GM21723 (cell line): ENCODE measurements around the gene C14orf132.
"Not testable (repeated sequence)": the region's sequence is repeated elsewhere in the genome, so short reads cannot be mapped to it uniquely, and the experiment has no call there.

Experiments used
- ATAC-seq: cut with Tn5 transposase; IDR thresholded peaks from one replicate; pipeline ENCODE4 v1.9.1; 2021; ENCODE audit warnings: mild to moderate bottlenecking, moderate library complexity; ENCODE audit not compliant: unreplicated experiment

Gene C14orf132

DNA sequence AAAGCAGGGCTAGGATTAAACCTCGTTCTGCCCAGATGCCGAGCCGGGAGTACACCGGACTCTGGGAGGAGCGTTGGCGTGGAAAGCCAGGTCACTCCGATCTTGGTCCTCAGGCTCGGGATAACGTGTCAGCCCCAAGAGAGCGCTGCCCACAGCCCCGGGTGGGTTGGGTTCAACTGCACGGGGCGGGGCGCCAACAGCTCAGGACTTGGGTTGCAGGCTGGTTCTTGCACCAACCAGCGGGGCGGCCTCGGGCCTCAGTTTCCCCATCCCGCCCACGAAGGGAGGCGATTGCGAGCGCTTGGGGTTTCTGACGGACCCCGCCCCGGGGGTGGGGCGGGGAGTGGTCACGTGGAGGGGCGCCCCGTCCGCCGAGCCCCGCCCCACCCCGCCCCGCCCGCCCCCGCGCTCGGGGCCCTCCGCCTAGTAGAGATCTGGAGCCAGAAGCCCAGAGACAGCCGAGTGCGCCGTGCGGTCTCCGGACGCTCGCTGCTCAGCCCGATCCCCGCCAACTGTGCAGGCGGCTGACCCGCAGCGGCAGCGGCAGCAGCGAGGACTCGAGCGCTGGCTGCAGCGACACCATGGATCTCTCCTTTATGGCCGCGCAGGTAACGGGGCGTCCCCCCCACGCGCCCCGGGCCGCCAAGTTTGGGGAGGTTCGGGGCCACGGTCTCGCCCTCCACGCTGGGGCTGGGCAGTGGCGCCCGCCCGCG, at the start of gene C14orf132:
Gene C14orf132 (plus strand): TSS at position 443 of the 713 bp plus-strand sequence. CDS start 139 bp downstream, at position 582.
- ATAC-seq: peak; percentile 73

GRCh38 chr14:95993768-95994592, 45.2 kb upstream of the C14orf132 start:
- no peak for ATAC-seq

DNA sequence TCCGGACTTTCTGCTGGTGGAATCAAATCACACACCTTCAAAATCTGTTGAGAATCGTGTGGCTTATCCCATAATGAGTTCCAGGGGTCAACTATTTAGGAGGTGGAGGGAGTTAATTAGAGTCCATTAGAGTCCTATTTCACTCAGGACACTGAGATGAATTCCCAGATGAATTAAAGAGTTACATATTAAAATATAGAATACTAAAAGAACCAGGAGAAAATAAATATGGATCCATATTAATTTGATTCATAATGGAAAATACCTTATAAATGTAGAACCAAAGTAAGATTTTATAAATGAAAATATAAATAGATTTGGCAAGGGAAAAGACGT, 44.6 kb upstream of the C14orf132 start:
- ATAC-seq: no peak

- no peak for ATAC-seq
Observed at GRCh38 chr14:95998656-95999055, 40.5 kb upstream of the C14orf132 start.

- no peak for ATAC-seq
Observed at GRCh38 chr14:96001866-96002497, 37.2 kb upstream of the C14orf132 start.

- ATAC-seq: no peak
Observed at GRCh38 chr14:96002498-96002884, 36.7 kb upstream of the C14orf132 start.

GRCh38 chr14:96011131-96011530, 28.0 kb upstream of the C14orf132 start:
- ATAC-seq: no peak

DNA sequence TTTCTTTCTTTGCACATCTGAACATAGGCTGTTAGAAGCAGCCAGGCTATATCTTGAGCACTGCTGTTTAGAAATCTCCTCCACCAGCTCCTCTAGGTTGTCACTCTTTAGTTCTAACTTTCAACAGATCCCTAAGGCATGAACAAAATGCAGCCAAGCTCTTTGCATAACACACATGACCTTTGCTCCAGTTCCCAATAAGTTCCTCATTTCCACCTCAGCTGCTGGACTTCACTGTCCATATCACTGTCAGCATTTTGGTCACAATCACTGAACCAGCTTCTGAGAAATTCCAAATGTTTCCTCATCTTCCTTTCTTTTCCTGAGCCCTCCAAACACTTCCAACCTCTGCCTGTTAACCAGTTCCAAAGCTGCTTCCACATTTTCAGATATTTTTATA, 27.6 kb upstream of the C14orf132 start:
- no peak for ATAC-seq

DNA sequence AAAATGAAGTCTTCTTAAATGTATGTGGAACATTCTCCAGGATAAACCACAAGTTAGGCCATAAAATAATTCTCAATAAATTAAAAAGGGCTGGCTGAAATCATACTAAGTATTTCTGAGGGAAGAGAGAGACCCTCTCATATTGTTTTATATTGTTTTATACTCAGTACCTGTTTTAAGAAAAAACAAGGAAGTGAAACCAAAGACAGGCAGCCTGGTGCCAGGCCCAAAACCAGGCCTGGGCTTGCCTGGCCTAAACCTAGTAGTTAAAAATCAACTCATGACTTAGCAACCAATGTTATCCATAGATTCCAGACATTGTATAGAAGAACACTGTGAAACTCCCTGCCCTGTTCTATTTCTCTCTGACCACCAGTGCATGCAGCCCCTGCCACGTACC, 26.4 kb upstream of the C14orf132 start:
- not testable (repeated sequence) for ATAC-seq

GRCh38 chr14:96014176-96014575, 25.0 kb upstream of the C14orf132 start:
- no peak for ATAC-seq

GRCh38 chr14:96016501-96017160, 22.5 kb upstream of the C14orf132 start:
- no peak for ATAC-seq

GRCh38 chr14:96017882-96018281, 21.3 kb upstream of the C14orf132 start:
- no peak for ATAC-seq

- ATAC-seq: no peak
Observed at GRCh38 chr14:96027431-96028355, 11.5 kb upstream of the C14orf132 start.

DNA sequence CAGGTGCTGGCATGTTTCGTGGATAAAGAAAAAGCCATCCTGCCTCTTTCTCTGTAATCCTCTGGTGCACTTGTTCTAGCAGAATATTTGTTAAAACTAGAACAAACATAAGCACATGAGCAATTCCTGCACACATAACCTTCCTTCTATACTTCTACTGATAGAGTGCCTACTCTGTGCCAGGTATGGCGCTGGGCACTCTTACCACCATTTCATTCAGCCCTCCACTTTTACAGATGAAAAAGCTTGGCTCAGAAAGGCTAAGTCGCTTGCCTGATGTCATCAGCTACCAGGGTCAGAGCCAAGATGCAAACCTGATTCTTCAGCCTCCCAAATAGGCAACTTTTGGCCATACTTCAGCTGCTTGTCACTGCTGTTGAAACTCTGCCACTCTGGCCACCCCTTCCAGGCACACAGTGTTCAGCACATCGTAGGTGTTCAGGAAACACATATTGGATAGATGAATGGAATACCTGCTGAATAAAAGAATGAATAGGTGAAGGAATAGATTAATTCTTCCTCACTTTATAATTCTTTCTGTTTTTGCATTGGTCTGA, 10.0 kb upstream of the C14orf132 start:
- ATAC-seq: no peak

GRCh38 chr14:96030108-96030760, 8.9 kb upstream of the C14orf132 start:
- no peak for ATAC-seq

DNA sequence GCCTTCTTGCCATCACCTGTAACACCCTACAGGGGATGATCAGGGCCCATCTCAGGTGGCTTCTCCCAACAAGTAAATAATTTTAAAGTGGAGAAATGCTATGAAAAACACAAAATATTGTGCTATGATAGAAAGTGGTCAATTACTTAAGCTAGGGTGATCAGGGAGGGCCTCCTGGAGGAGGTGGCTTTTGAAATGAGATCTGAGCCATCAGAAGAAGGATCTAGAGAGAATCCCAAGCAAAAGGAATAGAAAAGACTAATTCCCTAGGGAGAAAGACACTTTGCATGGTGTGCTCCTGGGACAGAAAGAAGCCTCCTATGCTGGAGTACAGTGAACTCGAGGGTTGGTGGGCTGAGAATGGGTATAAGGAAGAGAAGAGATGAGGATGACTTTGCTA, 7.5 kb upstream of the C14orf132 start:
- no peak for ATAC-seq

DNA sequence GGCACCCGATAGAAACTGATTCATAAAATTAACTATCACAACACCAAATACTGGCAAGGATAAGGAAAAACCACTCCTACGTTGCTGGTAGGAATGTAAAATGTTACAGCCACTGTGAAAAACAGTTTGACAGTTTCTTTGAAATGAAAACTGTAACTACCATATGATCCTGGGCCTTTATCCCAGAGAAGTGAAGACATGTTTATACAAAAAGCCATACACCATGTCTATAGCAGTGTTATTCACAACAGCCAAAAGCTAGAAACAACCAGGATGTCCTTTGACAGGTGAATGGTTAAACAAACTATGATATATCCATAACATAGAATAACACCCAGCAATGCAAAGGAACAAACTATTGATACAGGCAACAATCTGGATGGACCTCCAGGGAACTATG, 3.7 kb upstream of the C14orf132 start:
- ATAC-seq: no peak

GRCh38 chr14:96037891-96038557, 1.1 kb upstream of the C14orf132 start:
- no peak for ATAC-seq

DNA sequence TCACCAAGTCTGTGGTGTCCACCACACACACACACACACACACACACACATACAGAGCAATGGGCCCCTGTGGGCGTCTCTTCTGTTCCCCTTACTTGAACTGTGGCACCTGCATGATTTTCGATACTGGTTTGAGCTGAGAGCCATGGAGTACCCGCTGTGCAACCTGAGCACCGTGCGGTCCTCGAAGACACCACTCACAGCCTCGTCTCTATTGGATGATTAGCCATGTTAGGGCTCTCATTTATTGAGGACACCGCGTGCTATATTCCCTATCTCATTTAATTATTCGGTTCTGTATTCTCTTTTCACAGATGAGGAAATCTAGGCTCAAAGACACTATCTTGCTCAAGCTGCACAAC, 623 bp upstream of the C14orf132 start:
- ATAC-seq: peak; percentile 8
